Activated CD8-positive, alpha-beta T cell treated with anti-CD3 and anti-CD28 coated beads, Interleukin-2, amount 10 ng/mL, durations not matched to agents 7 days and 5 days (primary cell): ENCODE data around the gene SLC22A17. TPM values are rescaled to one million over a fixed set of nuclear protein-coding genes. Genes with fewer than 3 reads are reported as not detected.
"Not testable (repeated sequence)": the region's sequence is repeated elsewhere in the genome, so short reads cannot be mapped to it uniquely, and the experiment has no call there.

Source experiments
- ATAC-seq: fragments of 150-1000 bp; cut with Tn5 transposase; one replicate; pipeline ENCODE4 v1.10.0; 2021; ENCODE audit warnings: moderate library complexity
- CTCF ChIA-PET: fragments of 350-600 bp; sonication (Branson Sonifier 250); formaldehyde crosslinking; loops from one replicate; lab custom pipeline; 2021; ENCODE audit warnings: antibody characterized with exemption; lab: Charles Lee
- POLR2A ChIA-PET: fragments of 350-600 bp; sonication (Branson Sonifier 250); formaldehyde crosslinking; loops from one replicate; lab custom pipeline; 2021; ENCODE audit warnings: antibody characterized with exemption; lab: Charles Lee
- DNase-seq: peaks from one replicate; pipeline ENCODE4 v3.0.0-alpha.2; 2020
- H3K27ac Mint-ChIP-seq: one replicate; pipeline ENCODE4 v1.8.0; 2021; ENCODE audit warnings: mild to moderate bottlenecking, mixed read lengths
- H3K27me3 Mint-ChIP-seq: one replicate; pipeline ENCODE4 v1.8.0; 2021; ENCODE audit warnings: low read depth, mixed read lengths
- H3K36me3 Mint-ChIP-seq: one replicate; pipeline ENCODE4 v1.8.0; 2021; ENCODE audit warnings: low read depth, mixed read lengths
- H3K4me1 Mint-ChIP-seq: one replicate; pipeline ENCODE4 v1.8.0; 2021; ENCODE audit warnings: low read depth, mixed read lengths
- H3K4me3 Mint-ChIP-seq: one replicate; pipeline ENCODE4 v1.8.0; 2021; ENCODE audit warnings: mild to moderate bottlenecking, mixed read lengths
- H3K9me3 Mint-ChIP-seq: one replicate; pipeline ENCODE4 v1.8.0; 2022; ENCODE audit warnings: mixed read lengths; ENCODE audit not compliant: insufficient read depth
- total RNA-seq, 2 experiments: library from RNA; stranded (reverse); gene quantifications; one replicate each; pipeline ENCODE4 v1.2.3, GENCODE V29; 2021

SLC22A17 gene
- total RNA-seq, 2 experiments from 2014 or later, result 0.94 to 1.1 TPM

GRCh38 chr14:23326491-23327332 is 26.0 kb downstream of the SLC22A17 start:
- Mint-ChIP-seq H3K4me3 (no peak overlapping the region), H3K9me3 (no peaks in the 10 kb centered on the region), H3K27me3 (no peaks in the 10 kb centered on the region), H3K27ac (no peak overlapping the region), H3K36me3 (peaks cover 42% of the 10 kb centered on the region), H3K4me1 (peaks cover 18% of the 10 kb centered on the region)
- no peak for DNase-seq
- no peak for ATAC-seq
- ChIA-PET POLR2A (interaction anchor here (1.2 to 1.3 kb wide), 2 partner anchors 25 to 53 kb away, joined by 5 to 6 read pairs; partner anchors contain the start of gene PPP1R3E), CTCF (interaction anchor here (0.6 to 6.5 kb wide), 22 partner anchors 11 to 236 kb away, joined by 3 to 87 read pairs (median 3); partner anchors contain the start of genes ACIN1, C14orf119 and CMTM5)

- ATAC-seq, H3K9me3 Mint-ChIP-seq, POLR2A ChIA-PET, H3K27me3 Mint-ChIP-seq, H3K4me3 Mint-ChIP-seq, H3K27ac Mint-ChIP-seq, DNase-seq: not testable (repeated sequence)
- H3K36me3 Mint-ChIP-seq, result peaks cover 42% of the 10 kb centered on the region
- H3K4me1 Mint-ChIP-seq, result peaks cover 18% of the 10 kb centered on the region
- CTCF ChIA-PET, result interaction anchor here (6.5 kb wide), 1 partner anchor 55 kb away, joined by 87 read pairs; the partner anchor contains the start of gene CMTM5
These were observed 26.9 kb downstream of the SLC22A17 start for GRCh38 chr14:23325746-23326145.

GRCh38 chr14:23324993-23325392 is 27.7 kb downstream of the SLC22A17 start:
- H3K36me3 Mint-ChIP-seq, result peaks cover 46% of the 10 kb centered on the region
- H3K27me3 Mint-ChIP-seq, result no peaks in the 10 kb centered on the region
- POLR2A ChIA-PET, result interaction anchor here (0.9 kb wide), 1 partner anchor 23 kb away, joined by 4 read pairs; the partner anchor contains the start of gene PPP1R3E
- H3K27ac Mint-ChIP-seq, result no peak overlapping the region
- H3K9me3 Mint-ChIP-seq, result no peaks in the 10 kb centered on the region
- peaks cover 25% of the 10 kb centered on the region for H3K4me1 Mint-ChIP-seq
- CTCF ChIA-PET, result interaction anchor here (0.7 to 6.5 kb wide), 2 partner anchors 56 to 230 kb away, joined by 3 to 87 read pairs; partner anchors contain the start of genes ACIN1 and CMTM5
- no peak overlapping the region for H3K4me3 Mint-ChIP-seq
- no peak for DNase-seq
- ATAC-seq, result no peak

GRCh38 chr14:23324455-23324846 is 28.2 kb downstream of the SLC22A17 start:
- no peak for ATAC-seq
- H3K27me3 Mint-ChIP-seq, result no peaks in the 10 kb centered on the region
- no peak for DNase-seq
- no peak overlapping the region for H3K4me3 Mint-ChIP-seq
- ChIA-PET POLR2A (interaction anchor here (0.9 kb wide), 1 partner anchor 22 kb away, joined by 4 read pairs; the partner anchor contains the start of gene PPP1R3E), CTCF (interaction anchor here (0.7 to 6.5 kb wide), 2 partner anchors 56 to 229 kb away, joined by 3 to 87 read pairs; partner anchors contain the start of genes ACIN1 and CMTM5)
- H3K9me3 Mint-ChIP-seq, result no peaks in the 10 kb centered on the region
- peaks cover 51% of the 10 kb centered on the region for H3K36me3 Mint-ChIP-seq
- H3K27ac Mint-ChIP-seq, result no peak overlapping the region
- H3K4me1 Mint-ChIP-seq, result peaks cover 30% of the 10 kb centered on the region

GRCh38 chr14:23323838-23324454 is 28.7 kb downstream of the SLC22A17 start:
- H3K27ac Mint-ChIP-seq, result no peak overlapping the region

GRCh38 chr14:23322568-23323517 is 29.8 kb downstream of the SLC22A17 start:
- Mint-ChIP-seq H3K36me3 (peaks cover 51% of the 10 kb centered on the region), H3K27ac (peak overlapping the region; percentile 91), H3K27me3 (no peaks in the 10 kb centered on the region), H3K9me3 (no peaks in the 10 kb centered on the region), H3K4me3 (peak overlapping the region; percentile 92), H3K4me1 (peaks cover 33% of the 10 kb centered on the region)
- DNase-seq (no peak), ATAC-seq (no peak)
- ChIA-PET CTCF (interaction anchor here (0.7 to 4.8 kb wide), 13 partner anchors 12 to 254 kb away, joined by 3 to 75 read pairs (median 8); partner anchors contain the start of genes HOMEZ and PPP1R3E), POLR2A (interaction anchor here (0.6 to 6.2 kb wide), 12 partner anchors 14 to 1370 kb away, joined by 3 to 115 read pairs (median 6); partner anchors contain the start of genes CMTM5, HOMEZ, PPP1R3E and THTPA)

More at GRCh38 chr14:23323838-23324454, 28.7 kb downstream of the SLC22A17 start:
- ChIA-PET CTCF (interaction anchor here (3.0 to 6.5 kb wide), 4 partner anchors 22 to 57 kb away, joined by 15 to 87 read pairs (median 54); partner anchors contain the start of genes CMTM5 and PPP1R3E), POLR2A (interaction anchor here (0.9 kb wide), 1 partner anchor 22 kb away, joined by 4 read pairs; the partner anchor contains the start of gene PPP1R3E)
- no peak for DNase-seq
- ATAC-seq, result no peak
- Mint-ChIP-seq H3K4me3 (no peak overlapping the region), H3K9me3 (no peaks in the 10 kb centered on the region), H3K4me1 (peaks cover 33% of the 10 kb centered on the region), H3K36me3 (peaks cover 51% of the 10 kb centered on the region), H3K27me3 (no peaks in the 10 kb centered on the region)

GRCh38 chr14:23321572-23322547 is 30.8 kb downstream of the SLC22A17 start:
- no peaks in the 10 kb centered on the region for H3K9me3 Mint-ChIP-seq
- peak overlapping the region; percentile 92 for H3K4me3 Mint-ChIP-seq
- peak; percentile 2 for ATAC-seq
- CTCF ChIA-PET, result interaction anchor here (0.5 to 4.8 kb wide), 31 partner anchors 8 to 310 kb away, joined by 3 to 75 read pairs (median 4); partner anchors contain the start of genes HOMEZ and PPP1R3E
- no peaks in the 10 kb centered on the region for H3K27me3 Mint-ChIP-seq
- peaks cover 51% of the 10 kb centered on the region for H3K36me3 Mint-ChIP-seq
- peak overlapping the region; percentile 91 for H3K27ac Mint-ChIP-seq
- POLR2A ChIA-PET, result interaction anchor here (0.6 to 6.2 kb wide), 18 partner anchors 11 to 1371 kb away, joined by 3 to 115 read pairs (median 6); partner anchors contain the start of genes ACIN1, C14orf119, CMTM5 and HOMEZ
- peaks cover 33% of the 10 kb centered on the region for H3K4me1 Mint-ChIP-seq
- DNase-seq, result peak; percentile 66

- peak within 1 kb of the TSS; percentile 97 for H3K27ac Mint-ChIP-seq
These were observed 31.8 kb downstream of the SLC22A17 start, which contains the start of gene PABPN1 for GRCh38 chr14:23320584-23321571. PABPN1 (plus strand) TSS chr14:23321457; CDS start chr14:23321470, 13 bp downstream.

More at GRCh38 chr14:23320584-23321571, 31.8 kb downstream of the SLC22A17 start, which contains the start of gene PABPN1:
- H3K9me3 Mint-ChIP-seq, result no peaks in the 10 kb centered on the region
- peak within 1 kb of the TSS; percentile 92 for H3K4me3 Mint-ChIP-seq
- peaks cover 47% of the 10 kb centered on the region for H3K36me3 Mint-ChIP-seq
- H3K4me1 Mint-ChIP-seq, result peaks cover 33% of the 10 kb centered on the region
- POLR2A ChIA-PET, result interaction anchor here (0.5 to 6.2 kb wide), 23 partner anchors 9 to 1845 kb away, joined by 3 to 115 read pairs (median 5); partner anchors contain the start of genes ACIN1, C14orf119, CMTM5 and HOMEZ
- ATAC-seq (peak; percentile 94), DNase-seq (peak; percentile 99)
- no peaks in the 10 kb centered on the region for H3K27me3 Mint-ChIP-seq
- CTCF ChIA-PET, result interaction anchor here (0.5 to 4.8 kb wide), 33 partner anchors 9 to 391 kb away, joined by 3 to 75 read pairs (median 5); partner anchors contain the start of genes CDH24, HOMEZ and PPP1R3E
